AG09319 (cell line): ENCODE data around the gene NUDT1.

Experiments
- DNase-seq: peaks from one replicate; pipeline ENCODE4 v3.0.0-alpha.2; 2010; ENCODE audit warnings: low read depth; ENCODE audit errors: extremely low read depth
- CTCF ChIP-seq: IDR thresholded peaks from 2 replicates; pipeline ENCODE4 v1.5.1; 2011; ENCODE audit warnings: low read depth, mild to moderate bottlenecking, inconsistent platforms, low read length, moderate library complexity

NUDT1 gene

DNA sequence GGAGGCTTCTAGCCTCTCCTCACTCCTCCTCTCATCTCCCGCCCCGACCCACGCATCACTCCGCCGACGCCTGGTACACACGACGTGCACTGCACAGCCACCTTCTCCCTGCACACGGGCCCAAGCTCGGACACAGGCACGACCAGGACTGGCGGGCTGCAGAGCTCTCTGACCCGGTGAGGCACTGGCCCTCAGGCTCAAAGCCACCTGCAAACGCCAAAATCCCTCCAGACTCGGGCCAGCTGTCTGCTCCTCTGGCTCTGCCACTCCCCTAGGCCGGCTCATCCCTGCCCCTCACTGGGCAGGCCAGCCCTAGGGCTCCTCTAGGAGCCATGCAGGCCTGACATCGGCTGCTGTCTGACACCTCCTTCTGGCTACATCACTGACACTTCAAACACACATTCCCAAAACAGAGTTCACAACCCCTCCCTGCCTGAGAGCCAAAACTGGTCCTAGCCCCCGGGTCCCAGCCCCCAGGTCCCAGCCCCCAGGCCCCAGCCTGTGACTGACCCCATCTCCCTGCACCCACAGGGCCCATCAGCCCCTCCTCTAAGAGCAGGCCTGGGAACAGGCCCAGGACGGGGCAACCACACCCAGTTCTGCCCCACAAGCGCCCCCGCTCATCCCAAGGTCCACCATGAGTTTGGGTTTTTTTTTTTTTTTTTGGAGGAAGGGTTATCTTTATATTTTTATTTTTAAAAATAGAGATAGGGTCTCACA, 44.4 kb upstream of the NUDT1 start:
- no peak for TF ChIP-seq CTCF
- DNase-seq: no peak

DNA sequence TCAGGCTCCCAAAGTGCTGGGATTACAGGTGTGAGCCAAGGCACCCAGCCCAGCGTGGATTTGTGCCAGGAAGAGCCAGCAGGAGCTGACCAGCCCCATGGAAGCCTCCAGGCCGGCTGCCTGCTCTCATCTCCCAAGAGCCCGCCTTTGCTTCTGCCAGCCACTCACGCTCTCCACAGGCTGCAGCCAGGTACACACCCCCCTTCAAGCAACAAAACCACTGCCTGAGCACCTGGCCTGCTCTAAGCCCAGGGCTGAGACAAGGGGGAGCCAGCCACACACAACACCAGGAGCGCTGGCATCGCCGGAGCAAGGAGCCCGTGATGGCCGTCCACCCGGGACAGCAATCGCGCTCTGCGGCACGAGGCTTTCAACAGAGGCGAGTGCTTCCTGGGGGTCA, 43.8 kb upstream of the NUDT1 start:
- no peak for DNase-seq
- no peak for TF ChIP-seq CTCF

GRCh38 chr7:2198760-2199159, 43.3 kb upstream of the NUDT1 start:
- no peak for TF ChIP-seq CTCF

GRCh38 chr7:2199528-2199927, 42.5 kb upstream of the NUDT1 start:
- DNase-seq: no peak

More at GRCh38 chr7:2198760-2199159, 43.3 kb upstream of the NUDT1 start:
- DNase-seq: no peak

GRCh38 chr7:2199956-2200583, 42.0 kb upstream of the NUDT1 start:
- no peak for DNase-seq
- no peak for TF ChIP-seq CTCF

More at GRCh38 chr7:2199528-2199927, 42.5 kb upstream of the NUDT1 start:
- no peak for TF ChIP-seq CTCF

DNA sequence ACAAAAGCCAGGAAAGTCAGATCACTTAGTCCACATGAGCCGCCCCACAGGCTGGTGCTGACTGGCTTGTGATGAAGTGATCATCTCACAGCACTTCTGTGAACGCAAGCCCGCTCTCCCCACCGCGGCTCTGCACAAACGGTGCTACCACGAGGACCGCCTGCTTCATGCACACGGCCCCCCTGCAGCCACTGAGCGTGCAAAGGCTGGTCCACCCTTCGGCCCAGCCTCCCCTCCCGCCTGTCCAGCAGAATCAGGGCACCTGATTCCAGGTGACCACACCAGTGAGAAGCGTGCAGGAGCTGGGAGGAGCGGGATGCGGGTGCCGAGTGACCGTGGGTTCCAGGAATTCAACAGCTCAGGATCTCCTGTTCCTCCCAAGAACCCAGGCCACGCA, 41.4 kb upstream of the NUDT1 start:
- DNase-seq: no peak
- no peak for TF ChIP-seq CTCF

- TF ChIP-seq CTCF: no peak
Observed at GRCh38 chr7:2201128-2201527, 40.9 kb upstream of the NUDT1 start.

More at GRCh38 chr7:2201128-2201527, 40.9 kb upstream of the NUDT1 start:
- no peak for DNase-seq
